Activated naive CD4-positive, alpha-beta T cell treated with anti-CD3 and anti-CD28 coated beads, Interleukin-2, amount 50 U/mL, for 24 hours (primary cell): ENCODE results near the gene BICD1.

Experiments
- H3K27ac Mint-ChIP-seq: one replicate; pipeline ENCODE4 v1.8.0; 2021; ENCODE audit warnings: mild to moderate bottlenecking, mixed read lengths
- H3K27me3 Mint-ChIP-seq: one replicate; pipeline ENCODE4 v1.8.0; 2021; ENCODE audit warnings: mixed read lengths
- H3K36me3 Mint-ChIP-seq: one replicate; pipeline ENCODE4 v1.8.0; 2021; ENCODE audit warnings: mixed read lengths
- H3K4me1 Mint-ChIP-seq: one replicate; pipeline ENCODE4 v1.8.0; 2021; ENCODE audit warnings: mixed read lengths
- H3K4me3 Mint-ChIP-seq: one replicate; pipeline ENCODE4 v1.8.0; 2021; ENCODE audit warnings: mild to moderate bottlenecking, mixed read lengths
- H3K9me3 Mint-ChIP-seq: one replicate; pipeline ENCODE4 v1.8.0; 2021; ENCODE audit warnings: mixed read lengths

BICD1 gene

DNA sequence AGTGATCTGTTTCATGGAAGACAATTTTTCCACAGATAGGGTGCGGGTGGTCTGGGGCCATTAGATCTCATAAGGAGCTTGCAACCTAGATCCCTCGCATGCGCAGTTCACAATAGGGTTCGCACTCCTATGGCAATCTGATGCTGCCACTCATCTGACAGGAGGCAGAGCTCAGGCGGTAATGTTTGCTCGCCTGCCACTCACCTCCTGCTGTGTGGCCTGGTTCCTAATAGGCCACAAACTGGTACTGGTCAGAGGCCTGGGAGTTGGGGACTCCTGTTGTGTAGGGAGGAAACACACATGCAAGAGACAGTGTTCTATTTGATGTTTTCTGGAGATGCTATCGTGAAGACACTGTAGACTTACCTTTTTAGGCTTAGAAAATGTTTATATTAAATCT, 215.7 kb downstream of the BICD1 start:
- H3K27me3 Mint-ChIP-seq: no peaks in the 10 kb centered on the region
- no peaks in the 10 kb centered on the region for H3K9me3 Mint-ChIP-seq
- no peak overlapping the region for H3K4me3 Mint-ChIP-seq
- H3K4me1 Mint-ChIP-seq: no peaks in the 10 kb centered on the region
- H3K36me3 Mint-ChIP-seq: peaks cover 1% of the 10 kb centered on the region
- no peak overlapping the region for H3K27ac Mint-ChIP-seq

DNA sequence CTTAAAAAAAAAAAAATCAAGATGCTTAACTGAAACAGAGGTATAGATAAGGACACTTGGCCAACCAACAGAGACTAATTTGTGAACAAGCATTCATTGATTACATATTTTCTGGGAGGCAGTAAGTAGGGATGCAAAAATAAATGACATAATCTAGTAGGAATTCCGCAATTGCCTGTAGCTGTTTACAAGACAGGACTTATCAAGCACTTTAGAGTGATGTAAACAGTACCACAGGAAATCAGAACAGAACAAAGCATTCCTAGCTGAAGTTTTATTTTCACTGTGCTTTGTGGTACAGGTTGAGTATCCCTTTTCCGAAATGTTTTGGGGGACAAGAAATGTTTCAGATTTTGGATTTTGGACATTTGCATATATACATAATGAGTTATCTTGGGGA, 224.5 kb downstream of the BICD1 start:
- Mint-ChIP-seq H3K4me3 (no peak overlapping the region), H3K9me3 (no peaks in the 10 kb centered on the region), H3K4me1 (no peaks in the 10 kb centered on the region), H3K27ac (no peak overlapping the region), H3K36me3 (peaks cover 7% of the 10 kb centered on the region), H3K27me3 (no peaks in the 10 kb centered on the region)

DNA sequence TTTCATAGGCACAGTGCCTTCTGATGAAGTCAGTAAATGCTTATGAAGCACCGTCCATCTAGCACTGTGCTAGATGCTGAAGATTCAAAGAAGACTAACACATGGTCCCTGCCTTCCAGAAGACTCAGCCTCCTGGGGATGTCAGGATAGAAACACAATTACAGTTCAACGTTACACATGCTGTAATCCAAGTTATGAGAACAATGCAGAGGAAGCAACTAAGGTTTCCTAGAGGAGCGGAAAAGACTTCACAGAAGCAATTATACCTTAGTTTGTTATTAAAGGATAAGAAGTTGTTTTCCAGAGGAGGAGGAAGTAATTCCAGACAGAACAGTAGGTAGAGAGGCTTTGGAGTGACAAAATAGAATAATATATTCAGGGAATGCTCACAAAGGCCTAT, 225.8 kb downstream of the BICD1 start:
- no peaks in the 10 kb centered on the region for H3K9me3 Mint-ChIP-seq
- no peaks in the 10 kb centered on the region for H3K27me3 Mint-ChIP-seq
- H3K4me1 Mint-ChIP-seq: no peaks in the 10 kb centered on the region
- H3K27ac Mint-ChIP-seq: no peak overlapping the region
- H3K36me3 Mint-ChIP-seq: peaks cover 7% of the 10 kb centered on the region
- no peak overlapping the region for H3K4me3 Mint-ChIP-seq

DNA sequence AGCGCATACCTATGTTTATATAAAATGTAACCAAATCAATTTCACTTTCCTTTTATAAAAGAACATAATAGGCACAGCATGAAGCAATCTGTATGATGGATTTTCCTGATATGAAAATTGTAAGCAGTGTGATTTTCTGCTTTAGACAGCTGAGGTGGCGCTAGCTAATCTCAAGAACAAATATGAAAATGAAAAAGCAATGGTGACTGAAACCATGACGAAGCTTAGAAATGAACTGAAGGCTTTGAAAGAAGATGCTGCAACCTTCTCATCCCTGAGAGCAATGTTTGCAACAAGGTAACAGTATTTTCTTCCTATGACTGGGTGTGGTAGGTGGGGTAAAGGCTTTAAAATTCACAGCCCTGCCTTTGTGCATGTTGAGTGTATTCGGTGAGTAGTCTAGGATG, 227.7 kb downstream of the BICD1 start:
- H3K27me3 Mint-ChIP-seq: no peaks in the 10 kb centered on the region
- H3K9me3 Mint-ChIP-seq: no peaks in the 10 kb centered on the region
- H3K4me1 Mint-ChIP-seq: no peaks in the 10 kb centered on the region
- no peak overlapping the region for H3K27ac Mint-ChIP-seq
- H3K4me3 Mint-ChIP-seq: no peak overlapping the region
- H3K36me3 Mint-ChIP-seq: peaks cover 4% of the 10 kb centered on the region

DNA sequence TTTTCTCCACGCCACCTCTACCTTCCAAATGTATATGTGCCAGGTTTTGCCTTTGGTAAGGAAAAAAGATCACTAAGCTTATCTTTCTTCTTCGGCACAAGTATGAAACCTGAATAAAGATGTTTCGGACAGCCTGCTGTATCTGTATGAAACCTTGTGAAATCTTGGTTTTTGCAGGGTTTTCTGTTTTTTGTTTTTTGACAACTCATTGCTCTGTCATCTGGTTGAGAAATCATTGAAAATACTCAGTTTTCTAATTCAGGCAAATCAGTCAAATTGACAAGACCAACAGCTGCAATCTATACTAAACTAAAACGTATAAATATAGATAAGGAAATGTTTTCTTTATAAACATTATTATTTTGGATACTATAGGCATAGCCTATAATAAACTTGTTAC, 229.6 kb downstream of the BICD1 start:
- no peak overlapping the region for H3K27ac Mint-ChIP-seq
- no peak overlapping the region for H3K4me3 Mint-ChIP-seq
- H3K9me3 Mint-ChIP-seq: no peaks in the 10 kb centered on the region

DNA sequence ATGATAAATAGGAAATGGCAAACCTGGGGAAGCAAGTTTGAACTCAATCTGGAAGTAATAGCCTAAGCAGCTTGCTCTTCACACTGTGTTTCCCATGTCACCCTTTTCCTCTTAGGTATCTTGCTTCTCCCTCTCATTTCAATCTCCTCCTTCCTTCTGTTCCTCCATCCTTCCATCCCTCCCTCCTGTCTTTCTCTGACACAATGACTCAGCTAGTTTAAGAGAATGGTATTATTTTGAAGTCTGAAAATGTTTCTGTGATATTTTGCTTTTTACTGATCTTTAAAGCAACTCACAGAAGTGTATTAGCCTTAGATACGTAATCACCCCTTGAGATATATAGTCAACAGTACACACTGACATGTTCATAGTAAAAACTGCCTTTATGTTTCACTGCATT, 236.8 kb downstream of the BICD1 start:
- no peaks in the 10 kb centered on the region for H3K4me1 Mint-ChIP-seq
- no peaks in the 10 kb centered on the region for H3K27me3 Mint-ChIP-seq
- no peak overlapping the region for H3K4me3 Mint-ChIP-seq
- H3K36me3 Mint-ChIP-seq: peaks cover 13% of the 10 kb centered on the region
- H3K9me3 Mint-ChIP-seq: no peaks in the 10 kb centered on the region
- H3K27ac Mint-ChIP-seq: no peak overlapping the region

More for the DNA sequence above, 229.6 kb downstream of the BICD1 start:
- Mint-ChIP-seq H3K36me3 (peaks cover 5% of the 10 kb centered on the region), H3K27me3 (no peaks in the 10 kb centered on the region), H3K4me1 (no peaks in the 10 kb centered on the region)

DNA sequence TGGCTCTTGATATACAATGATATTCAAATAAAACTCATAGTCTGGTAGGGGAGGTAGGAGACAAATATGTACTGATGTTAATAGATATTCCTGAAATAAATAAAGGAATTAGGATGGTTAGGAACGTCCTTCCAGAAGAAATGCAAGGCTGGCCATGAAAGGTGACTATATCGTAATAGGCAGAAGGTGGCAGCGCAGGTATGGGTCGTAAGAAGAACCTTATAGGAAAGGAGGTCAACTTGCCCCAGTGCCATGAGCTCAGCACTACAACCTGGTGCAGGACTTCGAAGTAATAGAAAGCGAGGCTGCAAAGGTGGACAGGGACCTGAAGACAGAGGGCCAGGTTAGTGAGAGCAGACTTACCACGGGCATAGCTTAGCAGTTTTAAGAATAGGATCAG, 237.4 kb downstream of the BICD1 start:
- no peaks in the 10 kb centered on the region for H3K9me3 Mint-ChIP-seq
- peaks cover 9% of the 10 kb centered on the region for H3K36me3 Mint-ChIP-seq
- no peaks in the 10 kb centered on the region for H3K4me1 Mint-ChIP-seq
- H3K27ac Mint-ChIP-seq: no peak overlapping the region
- H3K27me3 Mint-ChIP-seq: no peaks in the 10 kb centered on the region
- no peak overlapping the region for H3K4me3 Mint-ChIP-seq

DNA sequence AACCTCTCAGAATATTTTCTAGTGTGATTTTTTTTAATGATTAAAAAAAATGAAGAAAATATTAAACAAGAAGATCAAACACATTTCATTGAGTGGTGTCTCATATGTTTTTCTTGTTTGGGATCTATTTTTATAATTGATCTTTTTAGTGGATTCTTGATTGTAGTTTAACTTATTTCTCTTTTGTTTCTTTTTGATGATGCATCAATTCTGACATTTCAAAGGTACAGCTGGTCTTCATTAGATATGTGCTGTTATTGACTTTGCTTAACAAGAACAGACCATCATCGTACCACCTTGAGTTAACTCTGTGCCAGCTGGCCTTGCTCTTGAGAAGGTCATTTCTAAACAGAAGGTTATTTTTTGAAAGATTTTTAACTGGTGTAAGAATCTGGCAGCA, 246.9 kb downstream of the BICD1 start:
- no peak overlapping the region for H3K27ac Mint-ChIP-seq
- no peaks in the 10 kb centered on the region for H3K27me3 Mint-ChIP-seq
- no peaks in the 10 kb centered on the region for H3K9me3 Mint-ChIP-seq
- H3K4me1 Mint-ChIP-seq: no peaks in the 10 kb centered on the region
- H3K4me3 Mint-ChIP-seq: no peak overlapping the region
- H3K36me3 Mint-ChIP-seq: peaks cover 3% of the 10 kb centered on the region

DNA sequence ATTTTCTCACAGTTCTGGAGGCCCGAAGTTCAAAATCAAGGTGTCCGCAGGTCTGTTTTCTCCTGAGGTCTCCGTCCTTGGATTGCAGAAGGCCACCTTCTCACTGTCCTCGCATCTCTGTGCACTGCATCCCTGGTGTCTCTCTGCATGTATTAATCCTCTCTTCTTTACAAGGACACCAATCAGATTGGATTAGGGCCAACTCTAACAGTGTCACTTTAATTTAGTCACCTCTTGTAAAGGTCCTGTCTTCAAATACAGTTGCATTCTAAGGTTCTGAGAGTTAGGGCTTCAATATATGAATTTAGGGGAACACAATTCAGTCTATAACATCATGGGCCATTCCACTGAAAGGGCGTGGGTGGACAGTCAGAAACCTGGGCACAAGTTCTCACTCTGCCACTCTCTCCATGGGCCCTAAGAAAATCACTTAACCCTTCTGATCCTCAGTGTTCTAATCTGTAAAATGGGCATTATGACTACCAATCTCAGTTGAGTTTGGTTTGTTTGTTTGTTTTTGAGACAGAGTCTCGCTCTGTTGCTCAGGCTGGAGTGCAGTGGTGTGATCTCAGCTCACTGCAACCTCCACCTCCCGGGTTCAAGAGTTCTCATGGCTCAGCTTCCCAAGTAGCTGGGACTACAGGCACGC, 251.1 kb downstream of the BICD1 start:
- Mint-ChIP-seq H3K4me1 (no peaks in the 10 kb centered on the region), H3K36me3 (peaks cover 1% of the 10 kb centered on the region), H3K27ac (no peak overlapping the region), H3K27me3 (no peaks in the 10 kb centered on the region), H3K9me3 (no peaks in the 10 kb centered on the region), H3K4me3 (no peak overlapping the region)

DNA sequence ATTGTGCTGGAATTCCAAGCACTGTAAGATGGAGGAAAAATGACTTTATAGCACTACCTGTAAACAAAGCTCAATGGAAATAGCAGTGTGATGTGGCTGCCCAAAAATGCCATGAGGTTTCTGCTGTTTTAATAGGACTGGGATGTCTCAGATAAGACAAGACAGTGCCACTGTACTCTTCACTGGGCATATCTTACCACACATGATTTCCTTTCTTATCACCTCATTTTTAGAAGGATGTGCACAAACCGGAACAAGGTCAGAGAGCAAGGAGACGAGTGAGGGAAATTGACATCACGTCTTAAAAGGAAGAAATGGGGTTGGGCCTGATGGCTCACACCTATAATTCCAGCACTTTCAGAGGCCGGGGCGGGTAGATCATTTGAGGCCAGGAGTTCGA, 254.3 kb downstream of the BICD1 start:
- no peaks in the 10 kb centered on the region for H3K9me3 Mint-ChIP-seq
- H3K27me3 Mint-ChIP-seq: no peaks in the 10 kb centered on the region
- no peak overlapping the region for H3K27ac Mint-ChIP-seq
- no peaks in the 10 kb centered on the region for H3K4me1 Mint-ChIP-seq
- H3K4me3 Mint-ChIP-seq: no peak overlapping the region
- peaks cover 1% of the 10 kb centered on the region for H3K36me3 Mint-ChIP-seq

DNA sequence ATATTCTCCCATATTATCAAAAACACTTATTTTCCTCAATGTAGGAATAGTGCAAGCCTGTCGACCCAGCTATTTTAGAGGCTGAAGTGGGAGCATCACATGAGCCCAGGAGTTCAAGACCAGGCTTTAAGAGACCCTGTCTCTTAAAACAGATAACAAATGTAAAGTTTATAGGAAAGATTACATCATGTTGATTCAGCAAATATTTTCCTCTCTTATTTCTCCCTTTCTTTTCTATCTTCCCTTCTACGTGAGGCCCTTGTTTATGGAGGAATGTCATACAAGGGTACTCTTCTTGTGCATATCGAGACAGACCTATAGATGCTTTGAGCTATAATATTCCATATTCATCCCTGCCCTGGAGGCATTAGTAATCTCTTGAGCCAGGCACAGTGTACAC, 256.2 kb downstream of the BICD1 start:
- no peaks in the 10 kb centered on the region for H3K36me3 Mint-ChIP-seq

DNA sequence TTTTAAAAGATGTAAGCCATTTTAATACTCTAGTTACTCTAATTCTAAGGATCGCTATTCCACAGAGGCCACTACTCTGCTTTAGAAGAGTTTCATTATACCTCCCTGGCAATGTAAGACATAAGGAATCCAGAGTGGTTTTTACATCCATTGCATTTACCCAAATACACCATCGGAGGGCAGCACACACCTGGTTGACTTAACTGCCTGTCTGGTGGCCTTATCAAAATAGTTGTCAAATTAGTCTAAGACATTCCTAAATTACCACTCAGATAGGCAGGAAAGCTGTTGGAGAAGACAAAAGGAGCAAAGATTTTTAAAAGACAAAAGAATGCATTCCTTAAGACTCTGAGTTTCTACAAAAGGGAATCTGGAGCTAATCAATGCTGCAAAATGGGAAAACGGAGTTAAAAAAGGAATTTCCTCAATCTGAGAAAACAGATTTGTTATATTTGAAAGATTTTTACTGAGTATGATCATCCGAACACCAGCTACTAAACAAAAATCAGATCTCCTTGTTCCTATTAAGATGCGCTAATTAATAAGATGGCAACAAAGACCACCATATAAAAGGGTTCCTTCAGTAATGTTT, 258.9 kb downstream of the BICD1 start:
- no peaks in the 10 kb centered on the region for H3K27me3 Mint-ChIP-seq
- H3K36me3 Mint-ChIP-seq: no peaks in the 10 kb centered on the region
- H3K27ac Mint-ChIP-seq: no peak overlapping the region
- H3K9me3 Mint-ChIP-seq: no peaks in the 10 kb centered on the region
- no peak overlapping the region for H3K4me3 Mint-ChIP-seq
- H3K4me1 Mint-ChIP-seq: no peaks in the 10 kb centered on the region

More for the DNA sequence above, 256.2 kb downstream of the BICD1 start:
- no peaks in the 10 kb centered on the region for H3K9me3 Mint-ChIP-seq
- H3K27me3 Mint-ChIP-seq: no peaks in the 10 kb centered on the region
- no peak overlapping the region for H3K27ac Mint-ChIP-seq
- H3K4me1 Mint-ChIP-seq: no peaks in the 10 kb centered on the region
- no peak overlapping the region for H3K4me3 Mint-ChIP-seq

DNA sequence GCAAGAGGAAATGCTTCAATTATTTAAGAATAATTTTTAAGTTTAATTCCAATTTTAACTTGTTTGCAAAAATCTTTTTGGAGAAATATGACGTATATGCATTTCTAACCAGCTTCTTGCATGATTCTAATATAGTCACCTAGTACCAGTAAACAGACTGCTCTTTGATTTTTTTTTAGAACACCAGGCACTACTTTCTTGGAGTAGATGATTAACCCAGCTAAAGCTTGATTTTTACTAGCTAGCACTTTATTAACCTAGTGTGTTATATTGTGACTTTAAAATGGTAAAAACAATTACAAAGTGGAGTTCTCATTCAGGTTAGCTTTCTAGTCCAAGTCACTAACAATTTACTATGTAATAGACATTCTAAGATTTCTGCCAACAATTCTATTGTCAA, 260.1 kb downstream of the BICD1 start:
- H3K36me3 Mint-ChIP-seq: no peaks in the 10 kb centered on the region
- no peaks in the 10 kb centered on the region for H3K27me3 Mint-ChIP-seq

DNA sequence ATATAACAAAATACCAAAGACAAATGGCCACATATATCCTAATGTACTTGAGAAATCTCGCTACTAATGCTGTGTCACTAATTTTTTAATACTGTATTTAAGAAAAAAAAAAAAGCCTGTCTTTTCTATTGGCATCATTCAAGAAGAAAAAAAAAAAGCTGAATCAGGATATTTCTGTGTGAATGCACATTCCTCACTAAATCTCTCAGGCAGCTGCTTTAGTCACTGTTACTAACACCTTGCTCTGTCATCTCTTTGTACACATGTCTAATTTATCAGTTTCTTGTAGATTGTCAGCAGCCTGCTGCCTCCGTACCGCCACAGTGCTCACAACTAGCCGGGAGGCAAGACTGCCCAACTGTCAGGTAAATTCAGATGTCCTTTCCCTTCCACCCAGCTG, 260.7 kb downstream of the BICD1 start:
- Mint-ChIP-seq H3K27ac (no peak overlapping the region), H3K27me3 (no peaks in the 10 kb centered on the region), H3K9me3 (no peaks in the 10 kb centered on the region), H3K36me3 (no peaks in the 10 kb centered on the region), H3K4me3 (no peak overlapping the region), H3K4me1 (no peaks in the 10 kb centered on the region)

More for the DNA sequence above, 260.1 kb downstream of the BICD1 start:
- no peak overlapping the region for H3K4me3 Mint-ChIP-seq
- no peak overlapping the region for H3K27ac Mint-ChIP-seq
- H3K9me3 Mint-ChIP-seq: no peaks in the 10 kb centered on the region
- no peaks in the 10 kb centered on the region for H3K4me1 Mint-ChIP-seq

DNA sequence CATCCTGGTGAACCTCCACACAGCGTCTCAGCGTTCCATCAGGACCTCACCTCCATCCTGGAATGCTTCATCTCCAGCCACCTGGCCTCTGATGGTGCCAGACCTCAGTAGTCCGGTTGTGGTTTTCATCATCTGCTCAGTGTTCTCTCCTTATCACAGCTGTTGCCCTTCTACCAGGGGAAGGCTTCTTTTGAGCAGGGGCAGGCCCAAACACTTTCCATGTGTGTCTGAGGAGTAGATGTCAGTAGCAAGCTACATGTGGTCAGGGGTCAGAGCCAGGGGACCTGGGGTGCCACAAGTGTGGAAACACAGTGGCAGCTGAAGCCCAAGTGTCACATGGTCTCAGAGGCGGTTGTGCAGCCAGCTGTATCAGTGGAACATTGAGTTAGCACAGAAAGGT, 262.6 kb downstream of the BICD1 start:
- H3K36me3 Mint-ChIP-seq: no peaks in the 10 kb centered on the region
- H3K4me3 Mint-ChIP-seq: no peak overlapping the region
- H3K9me3 Mint-ChIP-seq: no peaks in the 10 kb centered on the region
- no peaks in the 10 kb centered on the region for H3K27me3 Mint-ChIP-seq
- no peak overlapping the region for H3K27ac Mint-ChIP-seq
- H3K4me1 Mint-ChIP-seq: no peaks in the 10 kb centered on the region

DNA sequence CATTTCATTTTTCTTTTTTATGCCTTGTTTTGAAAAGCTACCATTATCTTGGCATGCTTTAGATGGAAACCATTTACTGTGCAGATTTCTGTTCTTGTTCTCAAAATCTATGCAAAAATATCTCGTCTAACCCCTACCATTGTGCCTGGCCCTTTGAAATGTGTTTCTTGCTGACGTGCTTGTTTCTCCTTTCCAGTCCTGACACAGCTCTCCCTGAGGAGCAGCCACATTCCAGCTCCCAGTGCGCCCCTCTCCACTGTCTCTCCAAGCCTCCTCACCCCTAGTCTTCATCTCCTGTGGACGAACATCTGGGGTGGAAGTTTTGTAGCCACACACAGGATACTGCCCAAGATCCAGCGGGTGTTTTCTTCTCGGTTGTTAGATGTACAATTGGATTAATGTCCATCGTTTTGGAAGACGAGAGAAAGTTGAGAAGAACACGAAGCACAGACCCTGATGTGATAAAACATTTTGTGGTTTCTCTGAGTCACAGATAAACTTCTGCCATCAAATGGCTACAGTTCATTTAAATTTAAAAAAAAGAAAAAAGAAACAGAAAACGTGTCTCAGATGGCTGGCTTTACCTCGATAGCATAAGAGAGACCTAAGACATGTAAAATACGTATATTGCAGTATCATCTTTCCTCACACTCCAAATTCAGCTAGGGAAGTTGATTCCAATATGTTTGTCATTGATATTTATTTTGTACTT, 270.9 kb downstream of the BICD1 start:
- Mint-ChIP-seq H3K36me3 (peaks cover 2% of the 10 kb centered on the region), H3K9me3 (no peaks in the 10 kb centered on the region)

More for the DNA sequence above, 270.9 kb downstream of the BICD1 start:
- Mint-ChIP-seq H3K4me3 (no peak overlapping the region), H3K27ac (no peak overlapping the region), H3K4me1 (no peaks in the 10 kb centered on the region), H3K27me3 (no peaks in the 10 kb centered on the region)
